GM23338 (cell line): ENCODE results near the gene CYB5D1. TPM values are rescaled to one million over a fixed set of nuclear protein-coding genes. Genes with fewer than 3 reads are reported as not detected.

Experiments used
- ATAC-seq: fragments of 200-7000 bp; cut with Tn5 transposase; 3 replicates; pipeline ENCODE4 v1.9.1; 2020
- DNase-seq: peaks from one replicate; pipeline ENCODE4 v3.0.0-alpha.2; 2015; ENCODE audit warnings: low spot score
- H2AFZ ChIP-seq: fragments of 200-600 bp; sonication (generic); 2 replicates; pipeline ENCODE4 v1.8.0; 2016; ENCODE audit warnings: antibody characterized with exemption, mild to moderate bottlenecking, moderate library complexity
- H3F3A ChIP-seq: fragments of 200-600 bp; sonication (generic); replicated peaks from 2 replicates; pipeline ENCODE4 v1.8.0; 2017; ENCODE audit warnings: antibody characterized with exemption, mixed run types, low read depth
- H3K27ac ChIP-seq: fragments of 200-600 bp; sonication (generic); 2 replicates; pipeline ENCODE4 v1.6.1; 2016; ENCODE audit warnings: low read depth
- H3K27me3 ChIP-seq: fragments of 200-600 bp; sonication (generic); 2 replicates; pipeline ENCODE4 v1.8.0; 2016; ENCODE audit warnings: mild to moderate bottlenecking, mixed run types, moderate library complexity; ENCODE audit not compliant: insufficient read depth
- H3K36me3 ChIP-seq: fragments of 200-600 bp; sonication (generic); 2 replicates; pipeline ENCODE4 v1.8.0; 2016; ENCODE audit warnings: mild to moderate bottlenecking; ENCODE audit not compliant: insufficient read depth
- H3K4me1 ChIP-seq: fragments of 200-600 bp; sonication (generic); 2 replicates; pipeline ENCODE4 v1.8.0; 2016; ENCODE audit warnings: mild to moderate bottlenecking, moderate library complexity; ENCODE audit not compliant: insufficient read depth
- H3K4me2 ChIP-seq: fragments of 200-600 bp; sonication (generic); 2 replicates; pipeline ENCODE4 v1.7.1; 2017; ENCODE audit warnings: mixed run types
- H3K4me3 ChIP-seq: fragments of 200-600 bp; sonication (generic); 2 replicates; pipeline ENCODE4 v1.6.1; 2016; ENCODE audit warnings: mixed run types
- H3K79me2 ChIP-seq: fragments of 200-600 bp; sonication (generic); replicated peaks from 2 replicates; pipeline ENCODE4 v1.8.0; 2017; ENCODE audit warnings: mild to moderate bottlenecking; ENCODE audit not compliant: insufficient read depth
- H3K9me2 ChIP-seq: fragments of 200-600 bp; sonication (generic); 2 replicates; pipeline ENCODE4 v1.8.0; 2017; ENCODE audit not compliant: insufficient read depth
- H4K20me1 ChIP-seq: fragments of 200-600 bp; sonication (generic); replicated peaks from 2 replicates; pipeline ENCODE4 v1.8.0; 2017; ENCODE audit warnings: mild to moderate bottlenecking; ENCODE audit not compliant: insufficient read depth
- H3K27ac Mint-ChIP-seq: 2 replicates; pipeline ENCODE4 v1.8.0; 2020; ENCODE audit warnings: inconsistent platforms, mild to moderate bottlenecking, moderate library complexity, mixed read lengths
- H3K27me3 Mint-ChIP-seq: 3 replicates; pipeline ENCODE4 v1.8.0; 2022; ENCODE audit warnings: low read depth, mild to moderate bottlenecking, moderate library complexity, mixed read lengths, inconsistent platforms; ENCODE audit not compliant: insufficient read depth, poor library complexity
- H3K36me3 Mint-ChIP-seq: 3 replicates; pipeline ENCODE4 v1.8.0; 2021; ENCODE audit warnings: low read depth, mild to moderate bottlenecking, inconsistent platforms, moderate library complexity, mixed read lengths
- H3K4me1 Mint-ChIP-seq: 3 replicates; pipeline ENCODE4 v1.8.0; 2020; ENCODE audit warnings: mild to moderate bottlenecking, inconsistent platforms, mixed read lengths
- H3K4me3 Mint-ChIP-seq: 3 replicates; pipeline ENCODE4 v1.8.0; 2021; ENCODE audit warnings: moderate library complexity, mild to moderate bottlenecking, inconsistent platforms, mixed read lengths
- H3K9me3 Mint-ChIP-seq: 3 replicates; pipeline ENCODE4 v1.8.0; 2020; ENCODE audit warnings: moderate library complexity, mild to moderate bottlenecking, inconsistent platforms, mixed read lengths
- CREB1 ChIP-seq: fragments of 250-450 bp; sonication (Bioruptor Pico); IDR thresholded peaks from 2 replicates; pipeline ENCODE4 v1.5.0; 2020; ENCODE audit warnings: low read depth, mild to moderate bottlenecking, moderate library complexity
- EZH2 ChIP-seq: fragments of 200-600 bp; sonication (generic); IDR thresholded peaks from one replicate; pipeline ENCODE4 v1.8.0; 2017; ENCODE audit warnings: antibody characterized with exemption, mild to moderate bottlenecking, low read depth; ENCODE audit not compliant: unreplicated experiment
- NANOG ChIP-seq: IDR thresholded peaks from 2 replicates; pipeline ENCODE4 v1.6.1; 2016; ENCODE audit warnings: antibody characterized with exemption, borderline replicate concordance
- POLR2AphosphoS5 ChIP-seq: IDR thresholded peaks from 2 replicates; pipeline ENCODE4 v1.6.1; 2016; ENCODE audit warnings: antibody characterized with exemption, low read depth
- ZNF114 ChIP-seq: fragments of 250-450 bp; sonication (Bioruptor Pico); IDR thresholded peaks from 2 replicates; pipeline ENCODE4 v1.5.0; 2020; ENCODE audit warnings: mild to moderate bottlenecking, moderate library complexity
- ZNF331 ChIP-seq: fragments of 250-450 bp; sonication (Bioruptor Pico); IDR thresholded peaks from 2 replicates; pipeline ENCODE4 v1.5.0; 2020; ENCODE audit warnings: low read depth, mild to moderate bottlenecking, moderate library complexity
- polyA plus RNA-seq: library from polyadenylated mRNA; unstranded; fragments of >200 nt; fragmentation: Nextera tagmentation; extraction: Ambion mirVana; gene quantifications from 2 replicates; pipeline ENCODE4 v1.2.1, GENCODE V29; 2016
- total RNA-seq: library from RNA; depleted of rRNA; stranded (reverse); fragments of >200 nt; shearing (Covaris generic); gene quantifications from 2 replicates; pipeline ENCODE4 v1.2.3, GENCODE V29; 2014
- TF ChIP-seq, protein P1 (sequence below), 2 experiments: fragments of 200-600 bp in 1 of 2; sonication (generic) in 1 of 2; conservative IDR thresholded peaks; 2 replicates each; pipeline versions ENCODE4 v1.5.1 to v1.6.1; 2016 to 2017; ENCODE audit warnings: antibody characterized with exemption in 2 of 2, low read depth in 2 of 2, mild to moderate bottlenecking in 2 of 2, moderate library complexity in 1 of 2
- TF ChIP-seq, protein P2 (sequence below): IDR thresholded peaks from one replicate; pipeline ENCODE4 v1.6.1; 2018; ENCODE audit warnings: antibody characterized with exemption; ENCODE audit not compliant: unreplicated experiment

CYB5D1 gene
- total and polyA plus RNA-seq, 2 experiments from 2014 or later = 3.5 to 8.4 TPM

DNA sequence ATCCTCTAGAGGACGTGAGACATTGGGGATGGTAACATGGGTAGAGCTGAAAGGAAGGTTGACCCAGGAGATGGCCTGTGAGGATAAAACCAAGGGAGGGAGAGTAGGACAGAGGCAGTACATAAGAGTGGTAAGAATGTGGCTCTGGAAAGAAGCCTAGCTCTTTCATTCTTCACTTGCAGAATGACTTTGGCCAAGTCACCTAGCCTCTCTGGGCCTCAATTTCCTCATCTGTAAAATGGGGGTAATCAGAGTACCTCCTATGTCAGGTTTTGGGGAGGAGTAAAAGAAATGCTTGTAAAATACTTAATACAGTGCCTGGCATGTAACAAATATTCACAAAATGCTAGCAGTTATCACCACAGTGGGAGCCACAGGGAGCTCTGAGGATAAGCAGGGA is 16.9 kb upstream of the CYB5D1 start:
- Histone ChIP-seq H3F3A (peaks cover 25% of the 10 kb centered on the region), H3K36me3 (peaks cover 6% of the 10 kb centered on the region; the same call in 1 of the 2 replicates), H2AFZ (no peak overlapping the region), H3K79me2 (no peaks in the 10 kb centered on the region), H4K20me1 (peaks cover 13% of the 10 kb centered on the region), H3K27me3 (peaks cover 86% of the 10 kb centered on the region), H3K27ac (no peak overlapping the region), H3K4me1 (peaks cover 27% of the 10 kb centered on the region), H3K9me2 (no peaks in the 10 kb centered on the region), H3K4me3 (peak overlapping the region; percentile 94), H3K4me2 (peak overlapping the region; percentile 99)
- peak overlapping the region; percentile 83 for H3K4me3 Mint-ChIP-seq
- peaks cover 69% of the 10 kb centered on the region for H3K27me3 Mint-ChIP-seq
- no peaks in the 10 kb centered on the region; the same call in 1 of the 3 replicates for H3K9me3 Mint-ChIP-seq
- no peak overlapping the region for H3K27ac Mint-ChIP-seq
- no peak for DNase-seq
- H3K4me1 Mint-ChIP-seq = peaks cover 40% of the 10 kb centered on the region
- TF ChIP-seq, protein P1, sequence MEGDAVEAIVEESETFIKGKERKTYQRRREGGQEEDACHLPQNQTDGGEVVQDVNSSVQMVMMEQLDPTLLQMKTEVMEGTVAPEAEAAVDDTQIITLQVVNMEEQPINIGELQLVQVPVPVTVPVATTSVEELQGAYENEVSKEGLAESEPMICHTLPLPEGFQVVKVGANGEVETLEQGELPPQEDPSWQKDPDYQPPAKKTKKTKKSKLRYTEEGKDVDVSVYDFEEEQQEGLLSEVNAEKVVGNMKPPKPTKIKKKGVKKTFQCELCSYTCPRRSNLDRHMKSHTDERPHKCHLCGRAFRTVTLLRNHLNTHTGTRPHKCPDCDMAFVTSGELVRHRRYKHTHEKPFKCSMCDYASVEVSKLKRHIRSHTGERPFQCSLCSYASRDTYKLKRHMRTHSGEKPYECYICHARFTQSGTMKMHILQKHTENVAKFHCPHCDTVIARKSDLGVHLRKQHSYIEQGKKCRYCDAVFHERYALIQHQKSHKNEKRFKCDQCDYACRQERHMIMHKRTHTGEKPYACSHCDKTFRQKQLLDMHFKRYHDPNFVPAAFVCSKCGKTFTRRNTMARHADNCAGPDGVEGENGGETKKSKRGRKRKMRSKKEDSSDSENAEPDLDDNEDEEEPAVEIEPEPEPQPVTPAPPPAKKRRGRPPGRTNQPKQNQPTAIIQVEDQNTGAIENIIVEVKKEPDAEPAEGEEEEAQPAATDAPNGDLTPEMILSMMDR (conservative IDR thresholded peaks at IDR 0.05; ENCODE audit: low read depth in 2 of 2) = no peak
- peak; percentile 11 for TF ChIP-seq EZH2
- H3K36me3 Mint-ChIP-seq = peaks cover 2% of the 10 kb centered on the region; the same call in 1 of the 3 replicates
- no peak for ATAC-seq

DNA sequence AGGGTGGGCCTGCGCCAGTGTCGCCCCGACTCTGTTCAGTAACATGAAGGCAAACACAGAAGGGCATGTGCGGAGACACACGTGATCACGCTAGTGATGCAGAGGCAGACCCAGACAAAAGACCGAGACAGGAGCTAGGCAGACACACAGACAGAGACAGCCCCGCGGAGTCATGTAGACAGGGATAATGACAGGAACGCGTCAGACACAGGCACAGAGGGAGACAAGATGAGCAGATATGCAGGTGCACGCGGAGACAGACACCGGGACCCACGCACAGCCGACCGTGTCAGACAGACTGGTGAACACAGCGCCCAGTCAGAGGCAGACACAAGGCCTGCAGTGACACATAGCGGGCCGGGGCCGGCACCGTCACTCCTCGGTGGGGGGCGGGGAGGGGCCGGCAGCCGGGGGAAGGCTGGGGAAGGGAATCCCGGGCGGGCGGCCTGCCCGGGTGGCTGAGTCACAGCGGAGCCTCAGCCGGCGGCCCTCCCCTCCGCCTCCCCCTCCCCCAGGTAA is 16.3 kb upstream of the CYB5D1 start:
- H4K20me1 ChIP-seq = peaks cover 13% of the 10 kb centered on the region
- H3K9me3 Mint-ChIP-seq = no peaks in the 10 kb centered on the region; the same call in 2 of the 3 replicates
- no peak overlapping the region for H3K27ac ChIP-seq
- peaks cover 6% of the 10 kb centered on the region; the same call in 1 of the 2 replicates for H3K36me3 ChIP-seq
- peak overlapping the region; percentile 99 for H2AFZ ChIP-seq
- peaks cover 27% of the 10 kb centered on the region for H3K4me1 ChIP-seq
- H3K9me2 ChIP-seq = no peaks in the 10 kb centered on the region
- DNase-seq (no peak), ATAC-seq (peak; percentile 4)
- H3K4me3 ChIP-seq = peak overlapping the region; percentile 94
- peaks cover 21% of the 10 kb centered on the region for H3F3A ChIP-seq
- H3K4me1 Mint-ChIP-seq = peaks cover 40% of the 10 kb centered on the region
- peak overlapping the region; percentile 88 for H3K4me3 Mint-ChIP-seq
- peak overlapping the region; percentile 99 for H3K4me2 ChIP-seq
- peaks cover 66% of the 10 kb centered on the region for H3K27me3 Mint-ChIP-seq
- TF ChIP-seq CREB1 (peak; percentile 34; the same call in 1 of the 2 replicates), ZNF331 (CRISPR knock-in tag) (no peak), EZH2 (peak; percentile 61)
- peaks cover 2% of the 10 kb centered on the region; the same call in 1 of the 3 replicates for H3K36me3 Mint-ChIP-seq
- H3K27ac Mint-ChIP-seq = no peak overlapping the region
- H3K27me3 ChIP-seq = peaks cover 87% of the 10 kb centered on the region
- no peaks in the 10 kb centered on the region for H3K79me2 ChIP-seq

DNA sequence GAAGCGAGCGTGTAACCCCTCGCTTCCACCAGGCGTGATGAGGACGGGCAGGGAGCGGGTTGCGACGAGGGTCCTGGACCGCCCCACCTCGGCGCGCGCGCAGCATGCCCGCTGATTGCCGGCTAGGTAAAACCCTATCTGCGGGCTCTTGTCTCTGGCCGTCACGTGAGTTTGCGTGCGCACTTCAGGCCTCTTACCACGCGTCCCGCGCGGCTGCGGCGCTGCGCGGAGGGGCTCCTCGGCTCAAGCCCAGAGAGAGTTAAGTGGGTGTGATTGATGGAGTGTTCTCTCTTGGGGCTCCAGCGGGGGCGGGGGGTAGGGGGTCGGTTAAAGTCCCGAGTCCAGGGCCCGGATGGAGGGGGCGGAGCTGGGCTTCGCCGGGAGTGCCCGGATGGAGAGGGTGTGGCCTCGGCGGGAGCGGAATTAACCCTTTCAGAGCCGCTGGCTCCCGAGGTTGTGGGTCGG is 15.9 kb upstream of the CYB5D1 start:
- Histone ChIP-seq H3K4me1 (peaks cover 27% of the 10 kb centered on the region), H3F3A (peaks cover 21% of the 10 kb centered on the region), H3K4me2 (peak overlapping the region; percentile 99), H3K4me3 (peak overlapping the region; percentile 94), H3K79me2 (no peaks in the 10 kb centered on the region), H2AFZ (peak overlapping the region; percentile 99), H3K27ac (no peak overlapping the region), H3K9me2 (no peaks in the 10 kb centered on the region), H3K27me3 (peaks cover 88% of the 10 kb centered on the region), H3K36me3 (peaks cover 6% of the 10 kb centered on the region; the same call in 1 of the 2 replicates), H4K20me1 (peaks cover 13% of the 10 kb centered on the region)
- Mint-ChIP-seq H3K4me3 (peak overlapping the region; percentile 88), H3K4me1 (peaks cover 39% of the 10 kb centered on the region), H3K9me3 (no peaks in the 10 kb centered on the region; the same call in 2 of the 3 replicates), H3K27me3 (peaks cover 64% of the 10 kb centered on the region), H3K36me3 (peaks cover 2% of the 10 kb centered on the region; the same call in 1 of the 3 replicates), H3K27ac (no peak overlapping the region)
- DNase-seq (peak; percentile 96), ATAC-seq (peak; percentile 43)
- TF ChIP-seq POLR2AphosphoS5 = no peak
- no peak for TF ChIP-seq ZNF331 (CRISPR knock-in tag)
- TF ChIP-seq NANOG = no peak
- TF ChIP-seq, protein P1 (conservative IDR thresholded peaks at IDR 0.05; ENCODE audit: low read depth in 2 of 2) = no peak
- TF ChIP-seq, protein P2, sequence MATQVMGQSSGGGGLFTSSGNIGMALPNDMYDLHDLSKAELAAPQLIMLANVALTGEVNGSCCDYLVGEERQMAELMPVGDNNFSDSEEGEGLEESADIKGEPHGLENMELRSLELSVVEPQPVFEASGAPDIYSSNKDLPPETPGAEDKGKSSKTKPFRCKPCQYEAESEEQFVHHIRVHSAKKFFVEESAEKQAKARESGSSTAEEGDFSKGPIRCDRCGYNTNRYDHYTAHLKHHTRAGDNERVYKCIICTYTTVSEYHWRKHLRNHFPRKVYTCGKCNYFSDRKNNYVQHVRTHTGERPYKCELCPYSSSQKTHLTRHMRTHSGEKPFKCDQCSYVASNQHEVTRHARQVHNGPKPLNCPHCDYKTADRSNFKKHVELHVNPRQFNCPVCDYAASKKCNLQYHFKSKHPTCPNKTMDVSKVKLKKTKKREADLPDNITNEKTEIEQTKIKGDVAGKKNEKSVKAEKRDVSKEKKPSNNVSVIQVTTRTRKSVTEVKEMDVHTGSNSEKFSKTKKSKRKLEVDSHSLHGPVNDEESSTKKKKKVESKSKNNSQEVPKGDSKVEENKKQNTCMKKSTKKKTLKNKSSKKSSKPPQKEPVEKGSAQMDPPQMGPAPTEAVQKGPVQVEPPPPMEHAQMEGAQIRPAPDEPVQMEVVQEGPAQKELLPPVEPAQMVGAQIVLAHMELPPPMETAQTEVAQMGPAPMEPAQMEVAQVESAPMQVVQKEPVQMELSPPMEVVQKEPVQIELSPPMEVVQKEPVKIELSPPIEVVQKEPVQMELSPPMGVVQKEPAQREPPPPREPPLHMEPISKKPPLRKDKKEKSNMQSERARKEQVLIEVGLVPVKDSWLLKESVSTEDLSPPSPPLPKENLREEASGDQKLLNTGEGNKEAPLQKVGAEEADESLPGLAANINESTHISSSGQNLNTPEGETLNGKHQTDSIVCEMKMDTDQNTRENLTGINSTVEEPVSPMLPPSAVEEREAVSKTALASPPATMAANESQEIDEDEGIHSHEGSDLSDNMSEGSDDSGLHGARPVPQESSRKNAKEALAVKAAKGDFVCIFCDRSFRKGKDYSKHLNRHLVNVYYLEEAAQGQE = no peak
- no peak for TF ChIP-seq ZNF114 (CRISPR knock-in tag)
- no peak for TF ChIP-seq EZH2
